ENCODE data around the gene CPPED1.

DNA sequence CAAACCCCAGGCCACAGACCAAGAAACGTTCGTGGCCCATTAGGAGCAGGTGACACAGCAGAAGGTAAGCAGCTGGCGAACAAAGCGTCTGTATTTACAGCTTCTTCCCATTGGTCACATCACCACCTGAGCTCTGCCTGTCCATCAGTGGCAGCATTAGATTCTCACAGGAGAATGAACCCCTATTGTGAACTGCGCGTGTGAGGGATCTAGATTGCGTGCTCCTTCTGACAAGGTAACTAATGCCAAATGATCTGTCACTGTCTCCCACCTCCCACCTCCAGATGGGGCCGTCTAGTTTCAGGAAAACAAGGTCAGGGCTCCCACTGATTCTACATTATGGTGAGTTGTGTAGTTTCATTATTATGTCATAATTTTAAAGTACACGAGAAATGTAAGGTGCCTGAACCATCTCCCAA lies 186.3 kb downstream of the CPPED1 start:
- TF ChIP-seq, protein P1, sequence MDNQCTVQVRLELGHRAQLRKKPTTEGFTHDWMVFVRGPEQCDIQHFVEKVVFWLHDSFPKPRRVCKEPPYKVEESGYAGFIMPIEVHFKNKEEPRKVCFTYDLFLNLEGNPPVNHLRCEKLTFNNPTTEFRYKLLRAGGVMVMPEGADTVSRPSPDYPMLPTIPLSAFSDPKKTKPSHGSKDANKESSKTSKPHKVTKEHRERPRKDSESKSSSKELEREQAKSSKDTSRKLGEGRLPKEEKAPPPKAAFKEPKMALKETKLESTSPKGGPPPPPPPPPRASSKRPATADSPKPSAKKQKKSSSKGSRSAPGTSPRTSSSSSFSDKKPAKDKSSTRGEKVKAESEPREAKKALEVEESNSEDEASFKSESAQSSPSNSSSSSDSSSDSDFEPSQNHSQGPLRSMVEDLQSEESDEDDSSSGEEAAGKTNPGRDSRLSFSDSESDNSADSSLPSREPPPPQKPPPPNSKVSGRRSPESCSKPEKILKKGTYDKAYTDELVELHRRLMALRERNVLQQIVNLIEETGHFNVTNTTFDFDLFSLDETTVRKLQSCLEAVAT (IDR thresholded peaks at IDR 0.05), result no peak
- TF ChIP-seq, protein P2, sequence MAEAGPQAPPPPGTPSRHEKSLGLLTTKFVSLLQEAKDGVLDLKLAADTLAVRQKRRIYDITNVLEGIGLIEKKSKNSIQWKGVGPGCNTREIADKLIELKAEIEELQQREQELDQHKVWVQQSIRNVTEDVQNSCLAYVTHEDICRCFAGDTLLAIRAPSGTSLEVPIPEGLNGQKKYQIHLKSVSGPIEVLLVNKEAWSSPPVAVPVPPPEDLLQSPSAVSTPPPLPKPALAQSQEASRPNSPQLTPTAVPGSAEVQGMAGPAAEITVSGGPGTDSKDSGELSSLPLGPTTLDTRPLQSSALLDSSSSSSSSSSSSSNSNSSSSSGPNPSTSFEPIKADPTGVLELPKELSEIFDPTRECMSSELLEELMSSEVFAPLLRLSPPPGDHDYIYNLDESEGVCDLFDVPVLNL (IDR thresholded peaks at IDR 0.05; ENCODE audit: low read depth, low read length), result no peak
- TF ChIP-seq, protein P3, sequence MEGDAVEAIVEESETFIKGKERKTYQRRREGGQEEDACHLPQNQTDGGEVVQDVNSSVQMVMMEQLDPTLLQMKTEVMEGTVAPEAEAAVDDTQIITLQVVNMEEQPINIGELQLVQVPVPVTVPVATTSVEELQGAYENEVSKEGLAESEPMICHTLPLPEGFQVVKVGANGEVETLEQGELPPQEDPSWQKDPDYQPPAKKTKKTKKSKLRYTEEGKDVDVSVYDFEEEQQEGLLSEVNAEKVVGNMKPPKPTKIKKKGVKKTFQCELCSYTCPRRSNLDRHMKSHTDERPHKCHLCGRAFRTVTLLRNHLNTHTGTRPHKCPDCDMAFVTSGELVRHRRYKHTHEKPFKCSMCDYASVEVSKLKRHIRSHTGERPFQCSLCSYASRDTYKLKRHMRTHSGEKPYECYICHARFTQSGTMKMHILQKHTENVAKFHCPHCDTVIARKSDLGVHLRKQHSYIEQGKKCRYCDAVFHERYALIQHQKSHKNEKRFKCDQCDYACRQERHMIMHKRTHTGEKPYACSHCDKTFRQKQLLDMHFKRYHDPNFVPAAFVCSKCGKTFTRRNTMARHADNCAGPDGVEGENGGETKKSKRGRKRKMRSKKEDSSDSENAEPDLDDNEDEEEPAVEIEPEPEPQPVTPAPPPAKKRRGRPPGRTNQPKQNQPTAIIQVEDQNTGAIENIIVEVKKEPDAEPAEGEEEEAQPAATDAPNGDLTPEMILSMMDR (IDR thresholded peaks at IDR 0.05 in 2 of 3, conservative IDR thresholded peaks at IDR 0.05 in 1 of 3; ENCODE audit: control insufficient read depth in 2 of 3, extremely low read depth in 1 of 3, insufficient read depth in 1 of 3, low read depth in 3 of 3, low read length in 3 of 3), result no peak
- TF ChIP-seq POLR2A (IDR thresholded peaks at IDR 0.05; ENCODE audit: low read depth, low read length), result no peak
- no peak for TF ChIP-seq SIN3A (IDR thresholded peaks at IDR 0.05; ENCODE audit: low read depth, low read length)
- no peak for TF ChIP-seq ZNF207 (IDR thresholded peaks at IDR 0.05; ENCODE audit: borderline replicate concordance)
- no peak for TF ChIP-seq YBX1 (IDR thresholded peaks at IDR 0.05)
- TF ChIP-seq, protein P4, sequence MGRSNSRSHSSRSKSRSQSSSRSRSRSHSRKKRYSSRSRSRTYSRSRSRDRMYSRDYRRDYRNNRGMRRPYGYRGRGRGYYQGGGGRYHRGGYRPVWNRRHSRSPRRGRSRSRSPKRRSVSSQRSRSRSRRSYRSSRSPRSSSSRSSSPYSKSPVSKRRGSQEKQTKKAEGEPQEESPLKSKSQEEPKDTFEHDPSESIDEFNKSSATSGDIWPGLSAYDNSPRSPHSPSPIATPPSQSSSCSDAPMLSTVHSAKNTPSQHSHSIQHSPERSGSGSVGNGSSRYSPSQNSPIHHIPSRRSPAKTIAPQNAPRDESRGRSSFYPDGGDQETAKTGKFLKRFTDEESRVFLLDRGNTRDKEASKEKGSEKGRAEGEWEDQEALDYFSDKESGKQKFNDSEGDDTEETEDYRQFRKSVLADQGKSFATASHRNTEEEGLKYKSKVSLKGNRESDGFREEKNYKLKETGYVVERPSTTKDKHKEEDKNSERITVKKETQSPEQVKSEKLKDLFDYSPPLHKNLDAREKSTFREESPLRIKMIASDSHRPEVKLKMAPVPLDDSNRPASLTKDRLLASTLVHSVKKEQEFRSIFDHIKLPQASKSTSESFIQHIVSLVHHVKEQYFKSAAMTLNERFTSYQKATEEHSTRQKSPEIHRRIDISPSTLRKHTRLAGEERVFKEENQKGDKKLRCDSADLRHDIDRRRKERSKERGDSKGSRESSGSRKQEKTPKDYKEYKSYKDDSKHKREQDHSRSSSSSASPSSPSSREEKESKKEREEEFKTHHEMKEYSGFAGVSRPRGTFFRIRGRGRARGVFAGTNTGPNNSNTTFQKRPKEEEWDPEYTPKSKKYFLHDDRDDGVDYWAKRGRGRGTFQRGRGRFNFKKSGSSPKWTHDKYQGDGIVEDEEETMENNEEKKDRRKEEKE (IDR thresholded peaks at IDR 0.05), result no peak
